Raji (cell line): ENCODE results near the gene MACROD2.

Experiments
- POLR2A ChIP-seq: IDR thresholded peaks from 2 replicates; pipeline ENCODE4 v1.6.1; 2011; ENCODE audit warnings: low read depth, low read length, control low read depth; ENCODE audit not compliant: insufficient read depth

The MACROD2 gene

GRCh38 chr20:15491575-15491974 lies 1496.3 kb downstream of the MACROD2 start:
- no peak for TF ChIP-seq POLR2A

- no peak for TF ChIP-seq POLR2A
These were observed 1499.5 kb downstream of the MACROD2 start for GRCh38 chr20:15494851-15495250.

- TF ChIP-seq POLR2A = no peak
These were observed 1501.3 kb downstream of the MACROD2 start for GRCh38 chr20:15496501-15497039.

GRCh38 chr20:15498926-15499325 lies 1503.6 kb downstream of the MACROD2 start:
- TF ChIP-seq POLR2A = no peak

GRCh38 chr20:15506311-15506710 lies 1511.0 kb downstream of the MACROD2 start:
- TF ChIP-seq POLR2A = no peak

- TF ChIP-seq POLR2A = no peak
These were observed 1511.8 kb downstream of the MACROD2 start for GRCh38 chr20:15507151-15507550.

GRCh38 chr20:15511551-15511950 lies 1516.2 kb downstream of the MACROD2 start:
- TF ChIP-seq POLR2A = no peak

- TF ChIP-seq POLR2A = no peak
These were observed 1517.6 kb downstream of the MACROD2 start for GRCh38 chr20:15512916-15513315.

- no peak for TF ChIP-seq POLR2A
These were observed 1520.4 kb downstream of the MACROD2 start for GRCh38 chr20:15515691-15516090.

- TF ChIP-seq POLR2A = no peak
These were observed 1525.7 kb downstream of the MACROD2 start for GRCh38 chr20:15520930-15521524.

GRCh38 chr20:15523400-15523799 lies 1528.1 kb downstream of the MACROD2 start:
- no peak for TF ChIP-seq POLR2A

- no peak for TF ChIP-seq POLR2A
These were observed 1533.2 kb downstream of the MACROD2 start for GRCh38 chr20:15528391-15529111.

GRCh38 chr20:15535863-15536262 lies 1540.5 kb downstream of the MACROD2 start:
- TF ChIP-seq POLR2A = no peak

- TF ChIP-seq POLR2A = no peak
These were observed 1547.3 kb downstream of the MACROD2 start for GRCh38 chr20:15542655-15543054.

- TF ChIP-seq POLR2A = no peak
These were observed 1549.4 kb downstream of the MACROD2 start for GRCh38 chr20:15544742-15545141.

- no peak for TF ChIP-seq POLR2A
These were observed 1551.3 kb downstream of the MACROD2 start for GRCh38 chr20:15546525-15547023.
